ENCODE measurements around the gene OR5K3.

The OR5K3 gene

DNA sequence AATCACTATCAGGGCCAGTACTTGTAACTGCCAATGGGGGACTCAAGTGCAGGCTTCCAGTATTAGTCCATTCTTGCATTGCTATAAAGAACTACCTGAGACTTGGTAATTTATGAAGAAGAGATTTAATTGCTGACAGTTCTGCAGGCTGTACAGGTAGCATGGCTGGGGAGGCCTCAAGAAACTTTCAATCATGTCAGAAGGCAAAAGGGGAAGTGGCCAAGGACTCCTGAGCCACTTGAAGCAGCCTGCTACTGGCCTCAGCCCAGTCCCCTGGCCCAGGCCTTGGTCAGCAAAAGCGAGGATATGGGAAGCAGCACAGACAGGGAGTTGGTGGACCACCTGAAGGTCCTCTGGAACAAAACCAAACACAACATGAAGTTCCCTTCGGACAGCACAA lies 43.3 kb downstream of the OR5K3 start:
- no peaks in the 10 kb centered on the region for H3K4me1 ChIP-seq (ENCODE audit: control insufficient read depth in 1 of 2, insufficient read depth in 2 of 2, low read length in 2 of 2)
- no peak overlapping the region for H3K27ac ChIP-seq (ENCODE audit: low read length)
- H3K27me3 ChIP-seq (ENCODE audit: low read depth, low read length) = no peaks in the 10 kb centered on the region
- H3K9me3 ChIP-seq (ENCODE audit: control insufficient read depth in 1 of 2, low read length in 2 of 2) = peaks cover 12 to 15% of the 10 kb centered on the region in 2 donors
- no peak overlapping the region for H3K4me3 ChIP-seq (ENCODE audit: low read depth in 1 of 2, low read length in 2 of 2)
- H3K36me3 ChIP-seq (ENCODE audit: control insufficient read depth in 1 of 2, insufficient read depth in 2 of 2, low read length in 2 of 2) = no peaks in the 10 kb centered on the region

DNA sequence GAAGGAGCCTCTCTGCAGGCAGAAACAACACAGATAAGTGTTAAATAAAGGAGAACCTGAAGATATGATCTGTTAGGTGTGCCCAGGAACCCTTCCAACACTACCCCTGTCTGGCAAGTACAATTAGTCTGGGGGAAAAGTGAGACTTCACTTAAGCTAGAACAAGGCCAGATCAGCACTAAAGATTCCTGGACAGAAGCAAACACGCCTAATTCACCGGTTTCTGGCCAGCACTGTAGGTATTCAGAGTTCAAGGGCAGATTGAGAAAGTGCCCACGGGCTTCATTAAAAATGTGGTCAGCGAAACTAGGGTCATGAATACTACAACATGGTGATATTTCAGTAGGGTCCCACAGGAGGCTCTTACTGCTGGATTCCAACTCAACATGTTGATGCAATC lies 43.9 kb downstream of the OR5K3 start:
- Histone ChIP-seq H3K27me3 (ENCODE audit: low read depth, low read length) (no peaks in the 10 kb centered on the region), H3K4me1 (ENCODE audit: control insufficient read depth in 1 of 2, insufficient read depth in 2 of 2, low read length in 2 of 2) (no peaks in the 10 kb centered on the region), H3K27ac (ENCODE audit: low read length) (no peak overlapping the region), H3K9me3 (ENCODE audit: control insufficient read depth in 1 of 2, low read length in 2 of 2) (peaks cover 7 to 9% of the 10 kb centered on the region in 2 donors), H3K4me3 (ENCODE audit: low read depth in 1 of 2, low read length in 2 of 2) (no peak overlapping the region), H3K36me3 (ENCODE audit: control insufficient read depth in 1 of 2, insufficient read depth in 2 of 2, low read length in 2 of 2) (no peaks in the 10 kb centered on the region)

DNA sequence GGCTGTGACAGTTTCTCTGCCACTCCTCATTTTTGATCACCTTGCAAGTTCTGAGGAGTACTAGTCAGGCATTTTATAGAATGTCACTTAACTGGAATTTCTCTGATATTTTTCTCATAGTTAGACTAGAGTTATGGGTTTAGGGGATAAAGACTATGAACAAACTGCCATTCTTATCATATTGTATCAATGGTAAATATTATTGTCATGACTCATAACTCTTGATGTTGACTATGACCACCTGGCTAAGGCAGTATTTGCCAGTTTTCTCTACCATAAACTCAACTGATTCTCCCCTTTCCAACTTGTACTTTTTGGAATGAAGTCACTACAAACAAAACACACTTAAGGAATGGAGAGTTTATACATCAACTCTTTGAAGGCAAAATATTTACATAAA lies 49.8 kb downstream of the OR5K3 start:
- Histone ChIP-seq H3K4me3 (ENCODE audit: low read depth in 1 of 2, low read length in 2 of 2) (no peak overlapping the region), H3K27me3 (ENCODE audit: low read depth, low read length) (no peaks in the 10 kb centered on the region), H3K9me3 (ENCODE audit: control insufficient read depth in 1 of 2, low read length in 2 of 2) (no peaks in the 10 kb centered on the region), H3K4me1 (ENCODE audit: control insufficient read depth in 1 of 2, insufficient read depth in 2 of 2, low read length in 2 of 2) (no peaks in the 10 kb centered on the region), H3K36me3 (ENCODE audit: control insufficient read depth in 1 of 2, insufficient read depth in 2 of 2, low read length in 2 of 2) (no peaks in the 10 kb centered on the region), H3K27ac (ENCODE audit: low read length) (no peak overlapping the region)

Data from muscle layer of duodenum (tissue), 2 donors.